ENCODE results near the gene DNAH9. TPM values are rescaled to one million over a fixed set of nuclear protein-coding genes. Genes with fewer than 3 reads are reported as not detected.

DNAH9 gene
- total and polyA plus RNA-seq, 5 donors, result 0.20 to 0.47 (median 0.30) TPM; not detected in 1

DNA sequence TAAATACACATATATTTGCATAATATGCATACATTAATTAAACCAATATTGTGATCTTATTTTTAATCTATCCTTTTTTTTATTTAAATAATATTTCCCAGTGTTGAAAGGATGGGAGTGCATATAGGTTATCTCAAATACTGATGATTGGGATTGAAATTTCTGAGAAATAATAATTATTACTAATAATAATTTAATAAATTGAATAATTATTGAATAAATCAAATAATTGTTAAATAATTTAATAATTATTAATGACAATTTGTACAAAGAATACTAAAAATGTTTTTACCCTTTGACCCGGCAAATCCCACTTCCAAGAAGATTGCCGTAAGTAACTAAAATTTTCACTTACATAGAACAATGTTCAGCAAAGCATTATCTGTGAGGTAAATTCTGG, 250.1 kb downstream of the DNAH9 start:
- no peak for DNase-seq
- no peaks in the 10 kb centered on the region for H3K27me3 ChIP-seq (ENCODE audit: control insufficient read depth, insufficient read depth)
- ATAC-seq, result no peak
- no peaks in the 10 kb centered on the region for H3K4me1 ChIP-seq (ENCODE audit: control insufficient read depth, insufficient read depth, low read length)
- H3K9me3 ChIP-seq (ENCODE audit: control insufficient read depth, low read length), result no peaks in the 10 kb centered on the region
- no peak overlapping the region for H3K4me3 ChIP-seq (ENCODE audit: low read length)
- intact Hi-C loops (cut with DNase I), result no loop called here
- no peak overlapping the region for H3K27ac ChIP-seq (ENCODE audit: low read length)
- 74% methylated on average over 2 of the region's 2 CpGs for WGBS

- Histone ChIP-seq H3K9me3 (ENCODE audit: control insufficient read depth, low read length) (no peaks in the 10 kb centered on the region), H3K4me3 (ENCODE audit: low read length) (no peak overlapping the region), H3K27me3 (ENCODE audit: control insufficient read depth, insufficient read depth) (no peaks in the 10 kb centered on the region), H3K4me1 (ENCODE audit: control insufficient read depth, insufficient read depth, low read length) (no peaks in the 10 kb centered on the region), H3K27ac (ENCODE audit: low read length) (no peak overlapping the region)
- DNase-seq (no peak), ATAC-seq (no peak)
- intact Hi-C loops (cut with DNase I), result no loop called here
- 70% methylated on average over 4 of the region's 4 CpGs for WGBS
Observed at GRCh38 chr17:11852231-11852630, 254.0 kb downstream of the DNAH9 start.

GRCh38 chr17:11852912-11853311, 254.6 kb downstream of the DNAH9 start:
- Histone ChIP-seq H3K4me3 (ENCODE audit: low read length) (no peak overlapping the region), H3K9me3 (ENCODE audit: control insufficient read depth, low read length) (no peaks in the 10 kb centered on the region), H3K4me1 (ENCODE audit: control insufficient read depth, insufficient read depth, low read length) (no peaks in the 10 kb centered on the region), H3K27me3 (ENCODE audit: control insufficient read depth, insufficient read depth) (no peaks in the 10 kb centered on the region), H3K27ac (ENCODE audit: low read length) (no peak overlapping the region)
- intact Hi-C loops (cut with DNase I), result no loop called here
- WGBS, result 80% methylated on average over 2 of the region's 2 CpGs
- no peak for DNase-seq
- ATAC-seq, result peak; percentile 80 to 89

GRCh38 chr17:11853321-11854151, 255.3 kb downstream of the DNAH9 start:
- DNase-seq (peak; percentile 44 to 63 (median 59)), ATAC-seq (peak; percentile 87 to 92)
- Histone ChIP-seq H3K4me3 (ENCODE audit: low read length) (no peak overlapping the region), H3K9me3 (ENCODE audit: control insufficient read depth, low read length) (no peaks in the 10 kb centered on the region), H3K27ac (ENCODE audit: low read length) (no peak overlapping the region), H3K4me1 (ENCODE audit: control insufficient read depth, insufficient read depth, low read length) (no peaks in the 10 kb centered on the region), H3K27me3 (ENCODE audit: control insufficient read depth, insufficient read depth) (no peaks in the 10 kb centered on the region)
- intact Hi-C loops (cut with DNase I), result no loop called here
- 57% methylated on average over 11 of the region's 11 CpGs for WGBS

GRCh38 chr17:11855306-11855705, 257.0 kb downstream of the DNAH9 start:
- H3K27ac ChIP-seq (ENCODE audit: low read length), result no peak overlapping the region
- H3K9me3 ChIP-seq (ENCODE audit: control insufficient read depth, low read length), result no peaks in the 10 kb centered on the region
- no peak overlapping the region for H3K4me3 ChIP-seq (ENCODE audit: low read length)
- H3K27me3 ChIP-seq (ENCODE audit: control insufficient read depth, insufficient read depth), result no peaks in the 10 kb centered on the region
- WGBS, result 86% methylated on average over 1 of the region's 1 CpG
- ATAC-seq, result no peak
- intact Hi-C loops (cut with DNase I), result no loop called here
- DNase-seq, result no peak
- H3K4me1 ChIP-seq (ENCODE audit: control insufficient read depth, insufficient read depth, low read length), result no peaks in the 10 kb centered on the region

DNA sequence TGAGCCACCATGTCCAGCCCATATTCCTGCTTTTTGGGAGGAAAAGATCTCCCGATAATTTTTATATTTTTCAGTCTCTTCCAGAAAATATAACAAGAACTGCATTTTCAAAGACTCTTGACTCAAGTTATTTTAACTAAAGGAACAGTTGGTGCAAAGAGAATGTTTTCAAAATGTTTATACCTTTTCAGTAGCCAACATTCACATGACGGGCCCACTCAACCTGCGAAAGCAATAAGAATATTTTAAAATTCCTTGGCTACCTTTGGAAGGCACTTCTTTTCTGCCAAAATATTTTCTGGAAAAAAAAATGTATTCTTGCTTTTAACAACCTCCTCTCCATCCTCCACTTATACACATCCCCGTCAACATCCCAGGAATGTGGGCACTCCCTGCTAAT, 258.7 kb downstream of the DNAH9 start:
- intact Hi-C loops (cut with DNase I), result no loop called here
- Histone ChIP-seq H3K4me3 (ENCODE audit: low read length) (no peak overlapping the region), H3K27me3 (ENCODE audit: control insufficient read depth, insufficient read depth) (no peaks in the 10 kb centered on the region), H3K4me1 (ENCODE audit: control insufficient read depth, insufficient read depth, low read length) (no peaks in the 10 kb centered on the region), H3K27ac (ENCODE audit: low read length) (no peak overlapping the region), H3K9me3 (ENCODE audit: control insufficient read depth, low read length) (no peaks in the 10 kb centered on the region)
- 91% methylated on average over 4 of the region's 4 CpGs for WGBS
- ATAC-seq (no peak), DNase-seq (no peak)

- H3K9me3 ChIP-seq (ENCODE audit: control insufficient read depth, low read length), result peaks cover 3% of the 10 kb centered on the region
- no peaks in the 10 kb centered on the region for H3K4me1 ChIP-seq (ENCODE audit: control insufficient read depth, insufficient read depth, low read length)
- DNase-seq (no peak), ATAC-seq (no peak)
- intact Hi-C loops (cut with DNase I), result no loop called here
- 77% methylated on average over 8 of the region's 8 CpGs for whole genome bisulfite sequencing
- no peaks in the 10 kb centered on the region for H3K27me3 ChIP-seq (ENCODE audit: control insufficient read depth, insufficient read depth)
- no peak overlapping the region for H3K27ac ChIP-seq (ENCODE audit: low read length)
- no peak overlapping the region for H3K4me3 ChIP-seq (ENCODE audit: low read length)
Observed at GRCh38 chr17:11869680-11870394, 271.6 kb downstream of the DNAH9 start.

DNA sequence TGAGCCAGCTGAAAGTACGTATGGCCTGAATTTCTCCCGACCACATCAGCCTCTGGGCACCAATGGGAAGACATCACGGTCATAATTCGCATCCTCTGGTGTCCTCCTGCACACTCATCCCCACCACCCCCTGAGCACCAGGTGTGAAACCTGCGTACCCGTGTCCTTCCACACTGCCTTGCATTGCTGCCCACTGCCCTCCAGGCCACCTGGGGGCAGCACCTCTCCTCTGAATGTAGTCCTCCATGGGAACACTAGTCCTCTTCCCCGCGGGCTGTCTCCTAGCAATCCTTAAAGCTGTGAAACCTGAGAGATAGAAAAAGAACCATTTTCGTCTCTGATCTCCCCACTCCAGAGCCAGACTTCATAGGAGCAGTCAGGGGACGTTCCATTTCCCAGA, 273.5 kb downstream of the DNAH9 start:
- Histone ChIP-seq H3K9me3 (ENCODE audit: control insufficient read depth, low read length) (peaks cover 3% of the 10 kb centered on the region), H3K4me1 (ENCODE audit: control insufficient read depth, insufficient read depth, low read length) (no peaks in the 10 kb centered on the region), H3K27me3 (ENCODE audit: control insufficient read depth, insufficient read depth) (no peaks in the 10 kb centered on the region), H3K4me3 (ENCODE audit: low read length) (no peak overlapping the region), H3K27ac (ENCODE audit: low read length) (no peak overlapping the region)
- DNase-seq, result no peak
- 78% methylated on average over 10 of the region's 10 CpGs for WGBS
- intact Hi-C loops (cut with DNase I), result no loop called here
- ATAC-seq, result no peak

- ATAC-seq, result no peak
- Histone ChIP-seq H3K27ac (ENCODE audit: low read length) (no peak overlapping the region), H3K27me3 (ENCODE audit: control insufficient read depth, insufficient read depth) (no peaks in the 10 kb centered on the region), H3K9me3 (ENCODE audit: control insufficient read depth, low read length) (no peaks in the 10 kb centered on the region), H3K4me3 (ENCODE audit: low read length) (no peak overlapping the region), H3K4me1 (ENCODE audit: control insufficient read depth, insufficient read depth, low read length) (no peaks in the 10 kb centered on the region)
- WGBS, result 67% methylated on average over 7 of the region's 7 CpGs
- intact Hi-C loops (cut with DNase I), result no loop called here
- DNase-seq, result no peak
Observed at GRCh38 chr17:11874756-11875155, 276.5 kb downstream of the DNAH9 start.

- WGBS, result 36% methylated on average over 5 of the region's 5 CpGs
- no peak for DNase-seq
- H3K27ac ChIP-seq (ENCODE audit: low read length), result no peak overlapping the region
- H3K9me3 ChIP-seq (ENCODE audit: control insufficient read depth, low read length), result no peaks in the 10 kb centered on the region
- H3K4me3 ChIP-seq (ENCODE audit: low read length), result no peak overlapping the region
- no peaks in the 10 kb centered on the region for H3K4me1 ChIP-seq (ENCODE audit: control insufficient read depth, insufficient read depth, low read length)
- no peaks in the 10 kb centered on the region for H3K27me3 ChIP-seq (ENCODE audit: control insufficient read depth, insufficient read depth)
- intact Hi-C loops (cut with DNase I), result no loop called here
- ATAC-seq, result peak; percentile 29 to 67
Observed at GRCh38 chr17:11880714-11881113, 282.4 kb downstream of the DNAH9 start.

- Histone ChIP-seq H3K27me3 (ENCODE audit: control insufficient read depth, insufficient read depth) (no peaks in the 10 kb centered on the region), H3K9me3 (ENCODE audit: control insufficient read depth, low read length) (no peaks in the 10 kb centered on the region), H3K4me1 (ENCODE audit: control insufficient read depth, insufficient read depth, low read length) (no peaks in the 10 kb centered on the region), H3K27ac (ENCODE audit: low read length) (no peak overlapping the region), H3K4me3 (ENCODE audit: low read length) (no peak overlapping the region)
- ATAC-seq, result no peak
- intact Hi-C loops (cut with DNase I), result no loop called here
- WGBS, result 65% methylated on average over 3 of the region's 3 CpGs
- DNase-seq, result no peak
Observed at GRCh38 chr17:11882716-11883115, 284.4 kb downstream of the DNAH9 start.

Data from right cardiac atrium (tissue), 5 donors.